ENCODE measurements around the gene APAF1. TPM values are rescaled to one million over a fixed set of nuclear protein-coding genes. Genes with fewer than 3 reads are reported as not detected.

APAF1 gene
- total RNA-seq, 1 experiment from 2014 or later = 10.1 TPM

DNA sequence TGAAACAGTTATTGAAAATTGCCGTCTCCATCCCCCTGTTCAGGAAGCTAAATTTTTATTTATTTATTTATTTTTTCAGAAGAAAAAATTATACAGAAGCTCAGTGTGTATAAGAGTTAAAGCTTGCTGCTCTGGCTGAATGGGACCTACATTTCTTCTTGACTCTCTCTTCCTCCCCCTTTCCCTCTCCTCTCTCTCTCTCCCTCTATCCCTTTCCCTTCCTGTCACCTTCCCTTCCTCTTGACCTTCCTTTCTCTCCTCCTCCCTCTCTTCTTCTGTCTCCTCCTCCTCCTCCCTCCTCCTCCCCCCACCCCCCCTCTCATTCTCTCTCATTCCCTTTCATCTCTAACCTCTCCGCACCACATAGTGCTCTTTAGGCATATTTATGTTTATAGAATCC, 39.1 kb downstream of the APAF1 start:
- Histone ChIP-seq H2AFZ (ENCODE audit: low read length) (no peak overlapping the region), H3F3A (ENCODE audit: low read length, unreplicated experiment) (no peaks in the 10 kb centered on the region), H3K79me2 (ENCODE audit: low read length) (no peaks in the 10 kb centered on the region), H3K4me1 (ENCODE audit: insufficient read depth, low read length) (no peaks in the 10 kb centered on the region), H3K4me2 (ENCODE audit: low read length) (no peak overlapping the region), H3K9me3 (ENCODE audit: low read length) (no peaks in the 10 kb centered on the region), H3K36me3 (ENCODE audit: low read depth, low read length) (no peaks in the 10 kb centered on the region; the same call in 1 of the 2 replicates), H3K4me3 (ENCODE audit: low read length) (no peak overlapping the region), H4K20me1 (ENCODE audit: low read length) (no peaks in the 10 kb centered on the region), H3K9me2 (replicated peaks; ENCODE audit: low read length) (no peaks in the 10 kb centered on the region), H3K27ac (ENCODE audit: low read length) (no peak overlapping the region), H3K9ac (ENCODE audit: low read length) (no peak overlapping the region), H3K27me3 (ENCODE audit: low read length) (no peaks in the 10 kb centered on the region)
- ChIA-PET POLR2A (ENCODE audit: unreplicated experiment) (interaction anchor here (0.6 kb wide), 1 partner anchor 278 kb away, joined by 3 read pairs; no protein-coding TSS in a partner anchor), CTCF (no interaction called here)
- DNase-seq (no peak), ATAC-seq (no peak)
- TF ChIP-seq, protein P1, sequence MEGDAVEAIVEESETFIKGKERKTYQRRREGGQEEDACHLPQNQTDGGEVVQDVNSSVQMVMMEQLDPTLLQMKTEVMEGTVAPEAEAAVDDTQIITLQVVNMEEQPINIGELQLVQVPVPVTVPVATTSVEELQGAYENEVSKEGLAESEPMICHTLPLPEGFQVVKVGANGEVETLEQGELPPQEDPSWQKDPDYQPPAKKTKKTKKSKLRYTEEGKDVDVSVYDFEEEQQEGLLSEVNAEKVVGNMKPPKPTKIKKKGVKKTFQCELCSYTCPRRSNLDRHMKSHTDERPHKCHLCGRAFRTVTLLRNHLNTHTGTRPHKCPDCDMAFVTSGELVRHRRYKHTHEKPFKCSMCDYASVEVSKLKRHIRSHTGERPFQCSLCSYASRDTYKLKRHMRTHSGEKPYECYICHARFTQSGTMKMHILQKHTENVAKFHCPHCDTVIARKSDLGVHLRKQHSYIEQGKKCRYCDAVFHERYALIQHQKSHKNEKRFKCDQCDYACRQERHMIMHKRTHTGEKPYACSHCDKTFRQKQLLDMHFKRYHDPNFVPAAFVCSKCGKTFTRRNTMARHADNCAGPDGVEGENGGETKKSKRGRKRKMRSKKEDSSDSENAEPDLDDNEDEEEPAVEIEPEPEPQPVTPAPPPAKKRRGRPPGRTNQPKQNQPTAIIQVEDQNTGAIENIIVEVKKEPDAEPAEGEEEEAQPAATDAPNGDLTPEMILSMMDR (conservative IDR thresholded peaks at IDR 0.05; ENCODE audit: low read depth, low read length) = no peak
- TF ChIP-seq EZH2phosphoT487 (IDR thresholded peaks at IDR 0.05; ENCODE audit: borderline replicate concordance, low read length) (no peak), EZH2 (IDR thresholded peaks at IDR 0.05; ENCODE audit: low read length, unreplicated experiment) (no peak)
- intact Hi-C loops (cut with micrococcal nuclease) = no loop called here
- no TSS peak for BruUV-seq (replicated peaks)

DNA sequence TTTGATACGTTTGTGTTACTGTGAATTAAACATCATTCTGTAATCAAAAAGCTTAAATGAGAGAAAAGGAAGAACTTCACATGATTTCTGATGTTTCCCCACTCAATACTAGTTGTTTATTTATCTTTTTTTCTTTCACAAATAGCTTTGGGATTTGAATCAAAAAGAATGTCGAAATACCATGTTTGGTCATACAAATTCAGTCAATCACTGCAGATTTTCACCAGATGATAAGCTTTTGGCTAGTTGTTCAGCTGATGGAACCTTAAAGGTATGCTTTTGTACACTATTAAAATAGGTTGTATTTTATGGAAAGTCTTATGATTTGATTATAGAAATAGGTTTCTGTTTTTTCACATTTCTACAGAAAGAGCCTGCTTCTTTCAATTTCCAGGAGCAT, 41.5 kb downstream of the APAF1 start:
- TF ChIP-seq, protein P1 (conservative IDR thresholded peaks at IDR 0.05; ENCODE audit: low read depth, low read length) = no peak
- TF ChIP-seq EZH2 (IDR thresholded peaks at IDR 0.05; ENCODE audit: low read length, unreplicated experiment) = no peak
- TF ChIP-seq EZH2phosphoT487 (IDR thresholded peaks at IDR 0.05; ENCODE audit: borderline replicate concordance, low read length) = no peak
- Histone ChIP-seq H3K36me3 (ENCODE audit: low read depth, low read length) (no peaks in the 10 kb centered on the region; the same call in 1 of the 2 replicates), H3K79me2 (ENCODE audit: low read length) (no peaks in the 10 kb centered on the region), H3K27ac (ENCODE audit: low read length) (no peak overlapping the region), H3K9ac (ENCODE audit: low read length) (no peak overlapping the region), H3K27me3 (ENCODE audit: low read length) (no peaks in the 10 kb centered on the region), H3F3A (ENCODE audit: low read length, unreplicated experiment) (no peaks in the 10 kb centered on the region), H3K4me2 (ENCODE audit: low read length) (no peak overlapping the region), H3K9me2 (replicated peaks; ENCODE audit: low read length) (no peaks in the 10 kb centered on the region), H3K4me1 (ENCODE audit: insufficient read depth, low read length) (no peaks in the 10 kb centered on the region), H3K4me3 (ENCODE audit: low read length) (no peak overlapping the region), H3K9me3 (ENCODE audit: low read length) (no peaks in the 10 kb centered on the region), H2AFZ (ENCODE audit: low read length) (no peak overlapping the region), H4K20me1 (ENCODE audit: low read length) (no peaks in the 10 kb centered on the region)
- intact Hi-C loops (cut with micrococcal nuclease) = no loop called here
- no peak for ATAC-seq
- ChIA-PET CTCF (no interaction called here), POLR2A (ENCODE audit: unreplicated experiment) (no interaction called here)
- BruUV-seq (replicated peaks) = no TSS peak
- no peak for DNase-seq

DNA sequence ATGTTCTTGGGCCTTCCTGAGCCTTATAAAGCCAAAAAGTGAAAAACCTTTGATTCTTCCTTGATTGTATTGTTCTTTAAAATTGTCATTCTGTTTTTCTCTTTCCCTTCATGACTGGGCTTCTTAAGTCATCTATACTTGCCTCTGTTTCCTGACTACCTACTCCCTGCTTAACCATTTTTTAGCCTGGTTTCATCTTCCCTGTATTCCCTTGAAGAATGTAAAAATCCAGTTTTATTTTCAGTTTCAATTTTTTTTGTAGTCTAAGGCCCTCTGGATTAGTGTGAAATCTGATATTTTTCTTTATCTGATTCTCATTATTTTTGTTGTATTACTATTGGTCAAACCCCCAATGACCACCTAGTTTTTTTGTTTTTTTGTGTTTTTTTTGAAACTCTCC, 46.3 kb downstream of the APAF1 start:
- CTCF ChIA-PET = no interaction called here
- no peaks in the 10 kb centered on the region; the same call in 1 of the 2 replicates for H3K36me3 ChIP-seq (ENCODE audit: low read depth, low read length)
- no TSS peak for BruUV-seq (replicated peaks)
- TF ChIP-seq EZH2phosphoT487 (IDR thresholded peaks at IDR 0.05; ENCODE audit: borderline replicate concordance, low read length) = no peak
- TF ChIP-seq, protein P1 (conservative IDR thresholded peaks at IDR 0.05; ENCODE audit: low read depth, low read length) = no peak
- TF ChIP-seq EZH2 (IDR thresholded peaks at IDR 0.05; ENCODE audit: low read length, unreplicated experiment) = no peak
- intact Hi-C loops (cut with micrococcal nuclease) = loop anchor here (5.0 kb wide), 1 partner anchor 61 kb away; no protein-coding TSS in a partner anchor
- no peak for ATAC-seq
- H3K4me2 ChIP-seq (ENCODE audit: low read length) = no peak overlapping the region
- no peaks in the 10 kb centered on the region for H3K79me2 ChIP-seq (ENCODE audit: low read length)
- no peaks in the 10 kb centered on the region for H3K9me3 ChIP-seq (ENCODE audit: low read length)
- no peaks in the 10 kb centered on the region for H3K27me3 ChIP-seq (ENCODE audit: low read length)
- no peak overlapping the region for H3K4me3 ChIP-seq (ENCODE audit: low read length)
- no peak for DNase-seq
- H3K27ac ChIP-seq (ENCODE audit: low read length) = no peak overlapping the region
- no peak overlapping the region for H2AFZ ChIP-seq (ENCODE audit: low read length)
- H3K9me2 ChIP-seq (replicated peaks; ENCODE audit: low read length) = no peaks in the 10 kb centered on the region
- H3K4me1 ChIP-seq (ENCODE audit: insufficient read depth, low read length) = no peaks in the 10 kb centered on the region
- H4K20me1 ChIP-seq (ENCODE audit: low read length) = no peaks in the 10 kb centered on the region
- no peak overlapping the region for H3K9ac ChIP-seq (ENCODE audit: low read length)
- POLR2A ChIA-PET (ENCODE audit: unreplicated experiment) = no interaction called here
- H3F3A ChIP-seq (ENCODE audit: low read length, unreplicated experiment) = no peaks in the 10 kb centered on the region
